Middle frontal gyrus (tissue), 1 donor: ENCODE measurements around the gene EPB41L2.

Experiments used
- DNase-seq: peaks from one replicate; pipeline ENCODE4 v3.0.0-alpha.2; 2015; ENCODE audit warnings: low spot score; ENCODE audit errors: extremely low spot score

The EPB41L2 gene

GRCh38 chr6:130870179-130870880 lies 192.7 kb downstream of the EPB41L2 start:
- no peak for DNase-seq

- DNase-seq = no peak
Measured at GRCh38 chr6:130869681-130870080, 193.4 kb downstream of the EPB41L2 start.

- no peak for DNase-seq
Measured at GRCh38 chr6:130865793-130866192, 197.3 kb downstream of the EPB41L2 start.

- DNase-seq = no peak
Measured at GRCh38 chr6:130864344-130864743, 198.7 kb downstream of the EPB41L2 start.

GRCh38 chr6:130863415-130864230 lies 199.4 kb downstream of the EPB41L2 start:
- DNase-seq = no peak

- no peak for DNase-seq
Measured at GRCh38 chr6:130862370-130862769, 200.7 kb downstream of the EPB41L2 start.

- DNase-seq = no peak
Measured at GRCh38 chr6:130859161-130859867, 203.7 kb downstream of the EPB41L2 start.

- DNase-seq = no peak
Measured at GRCh38 chr6:130858498-130859160, 204.4 kb downstream of the EPB41L2 start.

- DNase-seq = no peak
Measured at GRCh38 chr6:130858054-130858453, 205.0 kb downstream of the EPB41L2 start.

- DNase-seq = no peak
Measured at GRCh38 chr6:130853555-130854183, 209.4 kb downstream of the EPB41L2 start.

GRCh38 chr6:130852844-130853554 lies 210.0 kb downstream of the EPB41L2 start:
- DNase-seq = no peak

GRCh38 chr6:130851026-130851425 lies 212.0 kb downstream of the EPB41L2 start:
- DNase-seq = no peak

GRCh38 chr6:130849594-130849993 lies 213.5 kb downstream of the EPB41L2 start:
- no peak for DNase-seq

- DNase-seq = no peak
Measured at GRCh38 chr6:130848945-130849344, 214.1 kb downstream of the EPB41L2 start.

GRCh38 chr6:130847001-130847910 lies 215.8 kb downstream of the EPB41L2 start:
- DNase-seq = no peak

- no peak for DNase-seq
Measured at GRCh38 chr6:130846501-130846900, 216.5 kb downstream of the EPB41L2 start.

GRCh38 chr6:130843575-130844320 lies 219.3 kb downstream of the EPB41L2 start:
- DNase-seq = no peak

- DNase-seq = no peak
Measured at GRCh38 chr6:130841128-130841728, 221.8 kb downstream of the EPB41L2 start.
